ENCODE measurements around the gene SCML2. TPM values are rescaled to one million over a fixed set of nuclear protein-coding genes. Genes with fewer than 3 reads are reported as not detected.

SCML2 gene
- total RNA-seq, 4 donors from 2014 or later = 0.42 to 2.9 (median 1.3) TPM

DNA sequence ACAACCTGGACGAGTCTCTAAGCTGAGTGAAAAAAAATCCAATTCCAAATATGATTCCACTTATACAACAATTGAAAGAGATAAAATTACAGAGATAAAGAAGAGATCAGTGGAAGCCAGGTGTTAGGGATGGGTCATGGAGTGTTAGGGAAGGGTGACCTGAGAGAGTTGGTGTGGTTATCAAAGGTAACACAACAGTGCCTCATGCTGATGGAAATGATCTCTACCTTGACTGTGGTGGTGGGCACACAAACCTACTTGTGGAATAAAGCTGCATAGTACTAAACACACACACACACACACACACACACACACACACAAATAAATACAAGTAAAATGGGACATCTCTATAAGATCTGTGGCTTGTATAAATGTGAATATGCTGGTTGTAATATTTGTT lies 159.8 kb downstream of the SCML2 start:
- Histone ChIP-seq H3K27ac (no peak overlapping the region), H3K4me3 (no peak overlapping the region), H3K4me1 (no peaks in the 10 kb centered on the region), H3K9me3 (no peaks in the 10 kb centered on the region), H3K27me3 (peaks cover 0 to 3% (median 0%) of the 10 kb centered on the region in 3 donors), H3K36me3 (no peaks in the 10 kb centered on the region)
- no peak for TF ChIP-seq POLR2A (IDR thresholded peaks at IDR 0.05)
- TF ChIP-seq CTCF (IDR thresholded peaks at IDR 0.05 in 4 of 5, conservative IDR thresholded peaks at IDR 0.05 in 1 of 5) = no peak
- in situ Hi-C loops (cut with MboI; ENCODE audit: low sequenced_read_pairs in 4 of 4) = no loop called here
- DNase-seq = no peak
- no peak for ATAC-seq
- intact Hi-C loops (cut with DNase I; ENCODE audit: low total_unique reads) = no loop called here

Other genes with a start within 250 kb of the SCML2 start
- under 1 TPM in 1 of 4 donors, not detected in 3; 0.15 TPM for gene BEND2, start 133.8 kb downstream of the SCML2 start, total RNA-seq
- 1 to 10 TPM; 1.5 to 3.0 (median 2.8) TPM for gene CDKL5, start 70.9 kb upstream of the SCML2 start, total RNA-seq

Data from gastrocnemius medialis (tissue), 4 donors.